GM19438 (cell line): Measurements from ENCODE around the gene TADA2B.

Source experiments
- ATAC-seq: cut with Tn5 transposase; IDR thresholded peaks from one replicate; pipeline ENCODE4 v1.9.1; 2021; ENCODE audit warnings: low read depth; ENCODE audit not compliant: unreplicated experiment

Gene TADA2B

DNA sequence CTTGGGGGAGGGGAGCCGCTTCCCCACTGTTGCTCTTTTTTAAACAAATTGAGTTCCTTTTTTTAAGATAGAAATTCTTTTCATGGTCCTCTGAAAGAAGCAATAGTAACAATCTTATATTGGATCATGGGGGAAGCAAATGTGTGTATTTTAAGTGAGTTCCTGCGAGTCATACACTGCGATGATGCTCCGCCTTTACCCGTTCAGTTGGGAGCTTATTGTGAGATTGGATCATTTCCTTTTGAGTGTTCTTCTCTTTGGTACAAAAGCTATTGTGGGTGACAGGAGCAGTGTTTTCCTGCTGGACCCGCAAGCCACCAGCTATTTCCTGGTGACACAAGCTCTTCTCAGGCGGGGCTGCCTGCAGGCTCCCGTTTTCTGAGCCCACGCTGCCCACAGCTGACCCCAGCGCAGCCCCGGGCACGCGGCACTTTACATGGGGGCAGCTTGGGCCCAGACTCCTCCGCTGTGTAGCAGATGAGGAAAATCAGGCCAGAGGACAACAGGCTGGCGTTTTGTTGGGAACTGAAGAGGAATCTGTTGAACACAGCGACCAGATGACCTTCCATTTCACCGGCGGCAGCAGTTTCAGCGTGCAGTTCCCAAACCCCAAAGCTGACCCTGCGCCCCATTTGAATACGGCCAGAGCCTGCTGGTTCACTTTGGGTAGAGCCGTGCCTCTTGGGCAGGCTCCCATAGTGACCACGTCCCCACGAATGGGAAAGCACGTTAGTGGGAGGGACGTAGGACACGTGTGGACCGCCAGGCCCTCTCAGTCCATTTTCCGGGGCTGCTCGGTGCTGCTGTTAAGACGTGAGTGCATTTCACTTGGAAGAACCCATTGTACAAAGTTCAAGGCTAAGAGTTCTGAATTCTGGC, 12.2 kb downstream of the TADA2B start:
- ATAC-seq, result no peak

DNA sequence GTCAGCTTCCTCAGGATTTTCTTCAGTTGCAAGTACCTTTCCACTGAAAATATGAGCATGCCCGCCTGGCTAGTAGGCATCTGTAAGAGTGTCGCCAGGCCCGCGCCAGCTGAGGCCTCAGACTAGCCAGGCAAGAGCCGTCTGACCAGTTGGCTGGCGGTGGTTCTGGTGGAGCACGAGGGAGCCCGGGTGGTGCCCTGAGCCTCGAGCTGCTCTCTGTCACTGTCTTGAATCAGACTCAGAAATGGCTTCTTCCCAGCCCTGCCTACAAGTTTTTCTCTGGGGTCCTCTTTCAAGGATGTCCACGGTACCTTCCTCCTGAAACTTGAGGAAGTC, 12.8 kb downstream of the TADA2B start:
- no peak for ATAC-seq

DNA sequence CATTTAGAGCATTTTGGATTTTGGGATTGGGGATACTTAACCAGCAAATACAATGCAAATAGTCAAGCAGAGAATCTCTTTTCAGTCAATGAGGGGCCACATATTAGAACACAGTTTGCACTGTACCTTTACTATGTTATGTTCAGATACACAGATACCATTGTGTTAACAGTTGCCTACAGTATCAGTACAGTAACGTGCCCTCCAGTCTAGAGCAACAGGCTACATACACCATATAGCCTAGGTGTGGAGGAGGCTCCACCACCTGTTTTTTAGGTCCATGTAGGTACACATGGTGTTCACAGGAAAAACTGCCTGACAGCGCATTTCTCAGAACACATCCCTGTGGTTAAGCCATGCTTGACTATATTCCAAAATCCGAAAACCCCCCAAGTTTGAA, 15.6 kb downstream of the TADA2B start:
- peak; percentile 10 for ATAC-seq

DNA sequence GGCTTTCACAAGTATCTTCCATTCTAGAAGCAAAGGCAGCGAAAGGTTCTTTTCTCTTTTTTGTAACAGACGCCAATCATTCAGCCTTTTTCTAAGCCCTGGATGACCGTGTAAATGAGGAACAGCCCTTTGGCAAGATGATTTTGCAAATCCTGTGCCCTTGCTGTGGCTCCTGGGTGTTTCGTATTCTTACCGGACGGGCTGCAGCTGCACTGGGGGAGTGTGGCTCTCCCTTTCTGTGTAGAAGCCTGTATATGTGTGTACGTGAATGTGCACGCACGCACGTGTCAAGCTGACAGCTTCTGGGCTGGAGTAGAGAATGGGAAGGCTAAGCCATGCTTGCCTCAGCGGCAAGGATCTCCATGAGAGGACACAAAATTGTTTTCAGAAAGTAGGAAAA, 16.5 kb downstream of the TADA2B start:
- no peak for ATAC-seq

DNA sequence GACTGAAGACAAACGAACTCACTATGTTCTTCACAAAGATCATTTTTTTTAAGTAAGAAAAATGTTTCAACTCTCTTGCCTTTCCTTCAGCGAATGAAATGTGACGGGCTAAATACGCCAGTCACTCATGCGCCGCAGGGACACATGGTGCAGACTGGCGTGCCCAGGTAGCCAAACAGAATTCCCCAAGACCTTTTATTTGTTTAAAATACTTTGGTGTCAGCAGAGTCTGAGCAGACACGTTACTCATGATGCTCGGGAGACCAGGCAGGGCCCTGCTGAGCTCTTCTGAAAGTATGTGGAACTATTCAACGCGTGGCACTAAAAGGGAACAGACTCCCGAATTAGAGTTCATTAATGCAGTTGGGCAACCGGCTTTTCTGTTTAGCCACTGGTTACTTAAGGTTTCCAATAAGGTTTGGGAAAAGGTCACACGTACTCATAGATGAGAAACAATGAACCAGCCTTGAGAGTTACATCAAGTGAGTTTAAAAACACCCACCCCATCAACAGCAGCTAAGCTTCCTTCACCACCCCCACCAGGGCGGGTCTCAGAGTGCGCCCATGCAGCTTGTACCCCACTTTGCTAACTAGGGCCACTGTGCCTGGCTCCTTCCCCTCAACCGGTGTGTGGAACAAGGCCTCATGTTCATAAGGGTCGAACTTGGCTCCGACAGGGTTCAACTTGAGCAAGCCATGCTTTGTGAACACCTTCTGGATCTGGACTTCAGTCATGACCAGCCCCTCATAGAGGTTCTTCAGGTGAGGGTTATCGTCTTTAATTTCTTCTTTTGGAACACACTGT, 17.4 kb downstream of the TADA2B start:
- no peak for ATAC-seq

DNA sequence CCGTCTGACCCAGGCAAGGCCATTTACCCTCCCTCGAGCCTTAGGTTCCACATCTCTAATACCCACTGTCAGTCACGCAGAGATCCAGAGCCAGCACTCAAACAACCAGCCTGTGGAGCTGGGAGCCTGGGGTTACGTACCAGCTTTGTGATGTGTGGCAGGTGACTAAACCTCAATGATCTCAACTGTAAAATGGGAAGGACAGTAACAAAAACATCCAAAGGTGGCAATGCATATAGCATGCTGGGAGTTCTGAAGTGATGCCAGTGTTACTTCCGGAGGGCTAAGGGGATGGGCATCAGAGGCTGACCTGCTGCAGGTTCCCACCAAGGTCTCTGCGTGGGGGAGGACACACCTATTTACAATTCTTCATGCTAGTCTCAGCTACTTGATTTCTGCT, 18.6 kb downstream of the TADA2B start:
- no peak for ATAC-seq

DNA sequence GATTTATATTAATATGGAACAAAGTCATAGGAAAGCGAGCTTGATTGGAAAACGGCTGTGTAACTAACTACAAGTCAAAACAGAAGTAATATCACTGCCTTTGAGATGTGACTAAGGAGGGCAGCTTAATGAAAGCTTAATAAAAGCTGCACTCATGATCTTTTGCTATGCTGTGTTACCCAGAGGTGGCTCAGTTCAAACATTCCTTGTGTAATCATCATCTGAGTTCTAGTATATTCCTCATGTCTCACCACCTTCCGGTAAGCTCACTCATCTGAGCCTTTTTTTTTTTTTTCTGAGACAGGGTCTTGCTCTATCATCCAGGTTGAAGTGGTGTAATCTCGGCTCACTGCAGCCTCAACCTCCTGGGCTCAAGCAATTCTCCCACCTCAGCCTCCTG, 19.6 kb downstream of the TADA2B start:
- ATAC-seq, result no peak

DNA sequence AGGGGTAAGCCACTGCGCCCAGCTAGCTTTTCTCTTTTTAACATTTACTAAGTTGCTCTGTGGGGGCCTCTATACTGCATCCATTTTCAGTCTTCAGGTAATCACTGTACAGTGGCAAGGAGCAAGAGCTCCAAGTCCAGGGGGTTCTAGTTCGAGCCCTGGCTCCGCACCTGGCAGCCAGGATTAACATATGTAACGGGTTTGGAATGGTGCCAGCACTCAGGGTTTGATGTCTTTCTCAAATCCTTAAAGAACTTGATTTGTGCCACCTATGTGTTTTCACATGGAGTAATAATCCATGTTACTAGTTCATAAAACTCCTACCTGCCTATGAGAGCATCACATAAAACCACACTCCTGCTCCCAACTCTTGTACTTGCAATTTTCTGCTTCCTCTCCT, 20.2 kb downstream of the TADA2B start:
- ATAC-seq, result no peak

DNA sequence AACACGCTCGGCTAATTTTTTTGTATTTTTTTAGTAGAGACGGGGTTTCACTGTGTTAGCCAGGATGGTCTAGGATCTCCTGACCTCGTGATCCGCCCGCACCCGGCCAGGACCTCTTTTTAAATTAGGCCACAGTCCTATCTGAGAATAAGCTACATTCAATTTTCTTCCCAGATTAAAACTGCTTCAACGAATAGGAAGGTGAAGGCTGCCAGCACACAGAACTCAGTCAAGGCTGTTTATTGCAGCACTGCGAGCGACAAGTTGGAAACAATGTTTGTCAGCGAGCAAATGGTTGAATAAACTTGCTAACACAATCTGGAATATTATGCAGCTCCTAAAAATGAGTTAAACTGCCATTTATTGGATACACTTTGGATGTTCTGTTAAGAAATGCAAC, 22.8 kb downstream of the TADA2B start:
- ATAC-seq, result no peak

DNA sequence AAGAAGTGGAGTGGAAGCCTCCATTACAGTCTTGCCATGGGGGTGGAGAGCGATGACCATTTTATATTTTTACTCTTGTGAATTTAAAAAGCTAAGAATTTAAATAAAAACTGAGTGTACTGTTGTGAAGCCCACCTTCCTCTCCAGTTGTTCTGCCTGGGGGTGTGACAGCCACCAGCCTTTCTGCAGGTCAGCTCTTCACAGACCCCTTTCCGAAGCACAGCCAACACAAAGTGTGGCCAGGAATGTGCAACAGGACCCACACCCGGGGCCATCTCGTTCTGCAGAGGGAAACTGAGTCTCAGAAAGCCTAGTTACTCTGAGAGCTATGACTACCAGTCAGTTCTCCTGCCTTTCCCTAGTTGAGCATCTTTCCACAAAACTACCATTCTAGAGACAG, 23.3 kb downstream of the TADA2B start:
- no peak for ATAC-seq

DNA sequence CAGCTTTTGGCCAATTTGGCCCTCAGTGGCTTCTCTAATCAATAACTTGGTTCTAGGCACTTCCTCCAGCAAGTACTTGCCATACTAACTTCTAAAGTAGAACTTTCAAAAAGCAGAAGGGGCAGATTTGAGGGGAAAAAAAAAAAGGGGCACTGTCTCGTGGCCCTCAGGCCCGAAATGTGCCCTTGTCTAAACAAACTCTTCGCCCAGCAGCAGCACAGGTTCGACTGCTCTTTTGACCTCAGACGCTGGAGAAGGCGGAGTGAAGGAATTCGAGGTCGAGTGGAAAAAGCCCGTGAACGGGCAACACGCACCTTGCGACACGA, 23.9 kb downstream of the TADA2B start:
- ATAC-seq, result no peak

DNA sequence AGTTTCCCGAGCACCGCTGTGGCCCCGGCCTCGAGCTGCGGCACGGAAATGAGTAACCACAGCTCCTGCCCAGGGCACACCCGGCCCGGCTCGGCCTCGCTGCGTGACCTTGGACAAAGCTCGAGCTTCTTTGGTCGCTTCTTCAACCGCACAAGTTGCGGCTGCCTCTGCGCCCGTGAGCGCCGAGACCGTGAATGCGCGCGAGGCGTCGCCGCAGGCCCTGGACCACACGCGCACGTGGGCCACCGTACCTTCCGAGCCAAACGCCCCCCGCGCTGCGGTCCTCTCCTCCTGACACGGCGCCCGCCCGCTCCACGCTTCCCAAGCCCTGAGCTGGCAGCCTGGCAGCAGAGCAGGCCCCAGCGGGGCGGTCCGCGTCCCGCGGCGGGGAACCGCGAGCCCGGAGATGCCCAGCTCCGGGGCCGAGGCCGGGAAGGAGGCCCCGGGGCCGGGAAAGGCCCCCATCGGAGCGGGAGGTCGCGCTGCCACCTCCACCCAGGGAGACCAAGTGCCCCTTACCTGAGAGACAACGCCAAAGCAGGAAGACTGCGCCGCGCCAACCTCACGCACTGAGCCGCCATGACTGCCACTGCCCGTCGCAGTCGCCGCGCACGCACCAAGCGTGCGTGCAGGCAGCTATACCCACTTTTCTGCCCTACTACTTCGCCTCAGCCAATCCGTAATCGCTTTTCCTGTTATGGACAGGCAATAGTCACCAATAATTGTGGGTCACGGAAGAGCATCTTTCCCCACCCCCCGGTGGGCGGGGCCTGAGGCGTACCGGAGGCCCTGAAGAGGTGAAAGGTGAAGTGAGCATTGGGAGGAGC, 24.5 kb downstream of the TADA2B start, which contains the start of gene GRPEL1:
TSS of gene GRPEL1 (minus strand) at position 613 of the 827 bp plus-strand sequence. CDS start at position 581, 32 bp downstream.
- ATAC-seq, result peak; percentile 81

DNA sequence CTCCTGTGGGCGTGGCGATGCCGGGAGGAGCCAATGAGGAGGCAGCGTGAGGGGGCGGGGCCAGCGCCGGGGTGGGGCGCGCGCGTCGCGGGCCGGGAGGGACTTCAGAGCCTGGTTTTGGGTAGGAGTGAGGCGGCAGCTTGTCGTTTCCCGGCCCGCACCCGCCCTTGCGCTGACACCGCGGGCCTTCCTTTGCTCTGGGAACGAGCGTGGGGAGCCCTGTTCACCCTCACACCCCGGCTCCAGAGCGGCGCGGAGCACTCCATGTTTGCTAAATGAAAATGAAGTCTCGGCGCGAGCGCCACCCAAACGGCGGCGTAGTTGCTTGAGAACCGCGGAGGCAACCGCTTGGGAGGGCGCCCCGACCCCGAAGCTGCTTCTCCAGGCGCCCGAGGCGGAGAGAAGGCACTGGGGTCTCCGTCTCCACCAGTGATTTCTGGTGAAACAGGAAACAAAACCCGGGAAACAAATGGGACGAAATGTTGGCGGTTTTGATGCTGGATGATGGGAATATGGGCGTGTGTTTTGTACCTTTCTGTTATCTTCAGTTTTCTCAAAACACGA, 25.2 kb downstream of the TADA2B start:
- no peak for ATAC-seq

DNA sequence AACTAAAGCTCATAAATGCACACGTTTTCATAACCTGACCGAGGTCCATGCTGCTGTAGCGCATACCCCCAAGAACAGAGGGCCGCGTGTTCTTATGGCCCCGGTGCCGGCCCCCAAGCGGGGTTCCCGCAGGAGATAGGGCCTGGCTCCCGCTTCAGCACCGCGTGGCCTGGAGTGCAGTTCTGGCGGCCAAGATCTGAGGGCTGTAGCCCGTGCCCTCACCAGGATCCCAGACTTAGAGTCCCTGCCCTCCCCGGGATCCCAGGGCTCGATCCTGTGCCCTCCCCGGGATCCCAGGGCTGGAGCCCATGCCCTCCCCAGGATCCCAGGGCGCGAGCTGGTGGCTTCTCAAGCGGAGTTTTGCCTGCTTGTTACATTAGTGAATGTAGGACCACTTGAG, 25.7 kb downstream of the TADA2B start:
- ATAC-seq, result no peak

DNA sequence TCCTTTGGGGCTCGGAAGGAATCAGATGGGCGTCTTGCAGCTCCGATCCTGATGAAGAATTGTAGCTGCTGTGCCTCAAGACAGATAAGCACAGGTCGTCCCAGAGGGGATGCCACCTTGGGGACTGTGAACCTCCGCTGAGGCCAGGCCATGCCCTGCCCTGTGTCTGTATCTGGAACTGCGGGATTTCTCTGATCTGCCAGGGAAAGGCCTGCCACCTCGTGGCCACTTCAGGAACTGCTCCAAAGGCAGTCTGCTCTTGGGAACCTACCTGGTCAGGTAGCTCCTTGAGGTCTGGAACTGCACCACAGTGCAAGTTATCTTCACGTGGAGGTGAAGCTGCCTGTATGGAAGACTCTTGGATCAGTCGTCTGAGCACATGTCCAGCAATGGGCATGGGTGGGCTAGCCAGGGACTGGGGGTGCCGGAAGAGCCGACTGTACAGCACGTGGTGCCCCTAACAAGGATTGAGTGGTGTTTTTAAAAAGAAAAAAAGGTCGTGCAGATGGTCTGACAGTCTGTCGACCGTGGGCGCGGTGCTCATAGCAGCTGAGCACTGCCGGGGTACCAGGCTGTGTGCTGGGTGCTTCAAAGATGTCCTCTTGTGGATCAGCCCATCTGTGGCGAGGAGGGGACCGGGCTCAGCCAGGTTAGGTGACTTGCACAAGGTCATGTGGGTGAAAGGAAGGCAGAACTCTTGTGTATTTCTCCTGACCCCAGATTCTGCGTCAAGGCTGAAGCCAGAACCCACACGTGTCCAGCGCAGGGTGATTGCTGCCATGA, 27.7 kb downstream of the TADA2B start:
- ATAC-seq, result peak; percentile 30

DNA sequence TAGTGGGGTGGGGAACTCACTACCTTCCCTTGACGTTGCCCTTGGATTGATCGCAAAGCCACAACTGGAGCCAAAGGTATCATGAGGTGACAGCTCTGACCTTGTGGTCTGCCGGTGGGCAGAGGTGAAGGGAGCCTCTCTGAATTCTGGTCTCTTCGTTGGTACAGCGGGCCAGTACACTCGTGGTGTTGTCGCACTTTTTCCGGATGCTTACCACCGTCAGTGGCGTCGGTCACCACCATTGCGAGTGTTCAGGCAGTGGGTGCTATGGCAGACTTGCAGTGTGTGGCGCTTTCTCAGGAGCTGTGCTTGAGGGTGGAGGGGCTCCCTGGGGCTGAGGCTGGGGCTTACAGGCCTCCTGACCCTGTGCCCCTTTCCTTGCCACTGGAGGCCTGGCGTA, 29.9 kb downstream of the TADA2B start:
- no peak for ATAC-seq

DNA sequence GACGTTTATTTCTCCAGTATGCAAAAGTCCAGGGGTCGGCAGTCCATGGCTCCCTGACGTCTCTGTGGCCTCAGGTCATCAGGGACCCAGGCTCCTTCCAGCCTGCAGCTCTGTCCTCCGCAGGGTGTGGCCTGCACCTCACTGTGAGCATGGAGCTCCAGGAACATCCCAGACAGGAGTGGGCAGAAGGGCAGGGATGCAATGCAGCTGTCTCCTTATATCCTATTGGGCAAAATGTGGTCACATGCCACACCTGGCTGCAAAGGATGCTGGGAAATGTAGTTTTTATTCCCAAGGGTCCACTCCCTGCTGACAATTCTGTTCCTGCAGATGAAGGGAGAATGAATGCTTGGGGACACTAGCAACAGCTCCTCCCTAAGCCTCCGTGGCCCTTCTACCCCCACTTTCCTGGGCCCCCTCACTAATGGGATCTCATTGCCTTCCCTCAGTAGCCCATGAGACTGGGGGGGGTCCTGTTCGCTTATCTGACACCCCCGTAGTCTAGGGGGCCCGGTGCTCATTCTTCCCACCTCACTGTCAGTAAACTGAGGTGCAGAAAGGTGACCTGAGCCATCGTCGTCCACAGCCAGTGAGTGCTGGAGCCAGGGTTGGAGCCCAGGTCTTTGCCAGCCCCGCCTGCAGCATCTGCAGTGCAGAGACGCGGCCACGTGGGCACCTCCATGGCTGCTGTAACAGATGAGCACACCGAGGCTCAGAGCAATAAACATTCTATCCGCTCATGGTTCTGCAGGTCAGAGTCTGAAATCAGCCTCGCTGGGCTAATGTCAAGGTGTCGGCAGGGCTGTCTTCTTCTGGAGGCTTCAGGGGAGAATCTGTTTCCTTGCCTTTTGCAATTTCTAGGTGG, 30.6 kb downstream of the TADA2B start:
- no peak for ATAC-seq

DNA sequence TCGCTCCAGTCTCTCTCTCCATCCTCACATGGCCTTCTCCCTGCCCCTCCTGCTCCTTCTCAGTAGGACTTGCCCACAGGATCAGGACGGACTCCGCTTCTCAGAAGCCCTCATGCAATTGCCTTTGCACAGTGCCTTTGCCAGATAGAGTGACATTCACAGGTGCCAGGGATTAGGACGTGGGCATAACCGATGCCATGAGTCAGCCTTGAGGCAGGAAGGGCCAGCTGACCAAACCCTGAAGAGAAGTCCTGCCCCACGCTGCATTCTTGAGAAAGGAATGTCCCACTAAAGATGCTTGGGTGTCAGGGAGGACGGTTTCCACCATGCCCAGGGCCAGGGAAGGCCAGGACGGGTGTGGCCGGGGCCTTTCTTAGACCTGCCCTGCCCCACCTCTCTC, 31.3 kb downstream of the TADA2B start:
- ATAC-seq, result no peak
